Calu3 (cell line): ENCODE results near the gene DDTL. TPM values are rescaled to one million over a fixed set of nuclear protein-coding genes. Genes with fewer than 3 reads are reported as not detected.
A peak's percentile ranks its signal among the peaks of the same experiment; 100 is the strongest.
"Not testable (repeated sequence)": the region's sequence is repeated elsewhere in the genome, so short reads cannot be mapped to it uniquely, and the experiment has no call there.

Source experiments
- BruUV-seq: library from RNA; stranded (reverse); fragments of 400-500 nt; replicated peaks from 2 replicates; lab custom pipeline; 2021; lab: Mats Ljungman, UMichigan
- CTCF ChIA-PET: fragments of 300-600 bp; sonication (Branson Sonifier 250); formaldehyde crosslinking; loops from one replicate; lab custom pipeline; 2022; ENCODE audit warnings: antibody characterized with exemption; lab: Charles Lee
- DNase-seq: peaks from one replicate; pipeline ENCODE4 v3.0.0; 2022
- H3K27ac Mint-ChIP-seq: one replicate; pipeline ENCODE4 v1.8.0; 2022; ENCODE audit warnings: mixed read lengths; ENCODE audit not compliant: unreplicated experiment
- H3K27me3 Mint-ChIP-seq: one replicate; pipeline ENCODE4 v1.8.0; 2022; ENCODE audit warnings: mixed read lengths; ENCODE audit not compliant: unreplicated experiment
- H3K36me3 Mint-ChIP-seq: one replicate; pipeline ENCODE4 v1.8.0; 2022; ENCODE audit warnings: mild to moderate bottlenecking, moderate library complexity, mixed read lengths; ENCODE audit not compliant: insufficient read depth, unreplicated experiment
- H3K4me1 Mint-ChIP-seq: one replicate; pipeline ENCODE4 v1.8.0; 2022; ENCODE audit warnings: mild to moderate bottlenecking, low read depth, mixed read lengths; ENCODE audit not compliant: unreplicated experiment
- H3K4me3 Mint-ChIP-seq: one replicate; pipeline ENCODE4 v1.8.0; 2022; ENCODE audit warnings: mild to moderate bottlenecking, low read depth, moderate library complexity, mixed read lengths; ENCODE audit not compliant: unreplicated experiment
- H3K9me3 Mint-ChIP-seq: one replicate; pipeline ENCODE4 v1.8.0; 2022; ENCODE audit warnings: low read depth, mixed read lengths; ENCODE audit not compliant: unreplicated experiment
- CTCF ChIP-seq: fragments of 200-600 bp; IDR thresholded peaks from one replicate; pipeline ENCODE4 v1.8.0; 2022; ENCODE audit warnings: antibody characterized with exemption; ENCODE audit not compliant: unreplicated experiment
- intact Hi-C: fragments of 100-400 bp; cut with micrococcal nuclease; formaldehyde crosslinking; loops from one replicate; pipeline ENCODE4 v1.10.0; 2022; ENCODE audit not compliant: unreplicated experiment
- total RNA-seq: library from RNA; stranded (reverse); gene quantifications from 2 replicates; pipeline ENCODE4 v1.2.3, GENCODE V29; 2022

DDTL gene
- total RNA-seq, 1 experiment from 2014 or later, result 3.4 TPM

GRCh38 chr22:23979557-23980240, 13.0 kb downstream of the DDTL start, which contains the start of gene GSTT2:
TSS of gene GSTT2 (plus strand) at chr22:23980134.
- H3K27ac Mint-ChIP-seq, H3K4me3 Mint-ChIP-seq, BruUV-seq, H3K36me3 Mint-ChIP-seq, DNase-seq, H3K9me3 Mint-ChIP-seq, H3K27me3 Mint-ChIP-seq, H3K4me1 Mint-ChIP-seq, CTCF ChIA-PET: not testable (repeated sequence)
- intact Hi-C loops, result loop anchor here (10.0 kb wide), 1 partner anchor 205 kb away; the partner anchor contains the start of gene SUSD2

GRCh38 chr22:23980567-23980966, 13.9 kb downstream of the DDTL start:
- H3K4me1 Mint-ChIP-seq, H3K4me3 Mint-ChIP-seq, DNase-seq, H3K9me3 Mint-ChIP-seq, H3K27ac Mint-ChIP-seq, CTCF ChIA-PET, H3K27me3 Mint-ChIP-seq, H3K36me3 Mint-ChIP-seq: not testable (repeated sequence)
- intact Hi-C loops, result loop anchor here (10.0 kb wide), 1 partner anchor 204 kb away; the partner anchor contains the start of gene SUSD2
- BruUV-seq, result TSS peak; percentile 55

- Mint-ChIP-seq H3K4me1 (no peaks in the 10 kb centered on the region), H3K4me3 (no peak overlapping the region)
Observed at GRCh38 chr22:23984430-23984829, 17.7 kb downstream of the DDTL start.

GRCh38 chr22:23986089-23986488, 19.4 kb downstream of the DDTL start:
- H3K27me3 Mint-ChIP-seq, H3K4me3 Mint-ChIP-seq, BruUV-seq, H3K27ac Mint-ChIP-seq, DNase-seq, H3K9me3 Mint-ChIP-seq, H3K4me1 Mint-ChIP-seq, CTCF ChIA-PET, H3K36me3 Mint-ChIP-seq: not testable (repeated sequence)
- intact Hi-C loops, result loop anchor here (10.0 kb wide), 1 partner anchor 199 kb away; the partner anchor contains the start of gene SUSD2

More at GRCh38 chr22:23984430-23984829, 17.7 kb downstream of the DDTL start:
- CTCF ChIA-PET, result no interaction called here
- Mint-ChIP-seq H3K36me3 (no peaks in the 10 kb centered on the region), H3K27ac (no peak overlapping the region), H3K27me3 (no peaks in the 10 kb centered on the region), H3K9me3 (peaks cover 3% of the 10 kb centered on the region)
- intact Hi-C loops, result loop anchor here (10.0 kb wide), 1 partner anchor 200 kb away; the partner anchor contains the start of gene SUSD2
- DNase-seq, result peak; percentile 65
- TF ChIP-seq CTCF, result peak; percentile 62
- BruUV-seq, result no TSS peak

GRCh38 chr22:23986538-23987178, 20.0 kb downstream of the DDTL start:
- H3K27ac Mint-ChIP-seq, H3K4me3 Mint-ChIP-seq, H3K36me3 Mint-ChIP-seq, H3K4me1 Mint-ChIP-seq, H3K9me3 Mint-ChIP-seq, H3K27me3 Mint-ChIP-seq, CTCF ChIA-PET, DNase-seq, BruUV-seq: not testable (repeated sequence)
- intact Hi-C loops, result loop anchor here (10.0 kb wide), 1 partner anchor 198 kb away; the partner anchor contains the start of gene SUSD2

GRCh38 chr22:23989583-23990244, 23.0 kb downstream of the DDTL start:
- CTCF ChIA-PET, DNase-seq: not testable (repeated sequence)

GRCh38 chr22:23993080-23993479, 26.4 kb downstream of the DDTL start:
- CTCF ChIA-PET, H3K27me3 Mint-ChIP-seq, H3K27ac Mint-ChIP-seq, BruUV-seq, H3K36me3 Mint-ChIP-seq, intact Hi-C loops, DNase-seq, H3K9me3 Mint-ChIP-seq, H3K4me1 Mint-ChIP-seq, H3K4me3 Mint-ChIP-seq: not testable (repeated sequence)

More at GRCh38 chr22:23989583-23990244, 23.0 kb downstream of the DDTL start:
- H3K27ac Mint-ChIP-seq, H3K27me3 Mint-ChIP-seq, H3K9me3 Mint-ChIP-seq, H3K36me3 Mint-ChIP-seq, H3K4me3 Mint-ChIP-seq, H3K4me1 Mint-ChIP-seq, BruUV-seq: not testable (repeated sequence)
- intact Hi-C loops, result loop anchor here (10.0 kb wide), 1 partner anchor 195 kb away; the partner anchor contains the start of gene SUSD2

- BruUV-seq, H3K27ac Mint-ChIP-seq, DNase-seq, H3K9me3 Mint-ChIP-seq, intact Hi-C loops, CTCF ChIA-PET, H3K4me1 Mint-ChIP-seq, H3K36me3 Mint-ChIP-seq, H3K27me3 Mint-ChIP-seq, H3K4me3 Mint-ChIP-seq: not testable (repeated sequence)
Observed at GRCh38 chr22:23993581-23994177, 27.0 kb downstream of the DDTL start.
